RWPE2 (cell line): ENCODE results near the gene PKIG.

Experiments
- ATAC-seq: fragments of 200-7000 bp; cut with Tn5 transposase; 3 replicates; pipeline ENCODE4 v1.9.1; 2021; ENCODE audit warnings: low read depth
- DNase-seq: peaks from one replicate; pipeline ENCODE4 v3.0.0-alpha.2; 2020; ENCODE audit warnings: low spot score
- H3K27ac ChIP-seq: fragments of 450-650 bp; 2 replicates; pipeline ENCODE4 v1.5.1; 2017; ENCODE audit warnings: mild to moderate bottlenecking; ENCODE audit not compliant: poor library complexity, severe bottlenecking
- H3K27me3 ChIP-seq: fragments of 250-450 bp; sonication (Bioruptor Pico); 2 replicates; pipeline ENCODE4 v1.5.1; 2021; ENCODE audit warnings: mild to moderate bottlenecking, moderate library complexity; ENCODE audit not compliant: insufficient read depth, poor library complexity, severe bottlenecking
- H3K36me3 ChIP-seq: fragments of 250-450 bp; sonication (Bioruptor Pico); 2 replicates; pipeline ENCODE4 v1.5.1; 2020; ENCODE audit warnings: low read depth, mild to moderate bottlenecking, moderate library complexity
- H3K4me1 ChIP-seq: fragments of 250-450 bp; sonication (Bioruptor Pico); 2 replicates; pipeline ENCODE4 v1.5.1; 2021; ENCODE audit warnings: mild to moderate bottlenecking, moderate library complexity; ENCODE audit not compliant: insufficient read depth, poor library complexity, severe bottlenecking
- H3K4me3 ChIP-seq: fragments of 250-450 bp; sonication (Bioruptor Pico); 2 replicates; pipeline ENCODE4 v1.5.1; 2021; ENCODE audit warnings: mild to moderate bottlenecking, moderate library complexity; ENCODE audit not compliant: severe bottlenecking
- H3K9me3 ChIP-seq: fragments of 250-450 bp; sonication (Bioruptor Pico); 2 replicates; pipeline ENCODE4 v1.5.1; 2021; ENCODE audit warnings: mild to moderate bottlenecking, moderate library complexity; ENCODE audit not compliant: severe bottlenecking
- CTCF ChIP-seq: fragments of 450-650 bp; IDR thresholded peaks from one replicate; pipeline ENCODE4 v1.5.1; 2017; ENCODE audit warnings: mild to moderate bottlenecking, moderate library complexity; ENCODE audit not compliant: poor library complexity, severe bottlenecking

The PKIG gene

GRCh38 chr20:44583157-44583556 lies 778 bp downstream of the PKIG start:
- no peaks in the 10 kb centered on the region for H3K27me3 ChIP-seq
- ATAC-seq (no peak), DNase-seq (no peak)
- H3K27ac ChIP-seq, result no peak overlapping the region
- peaks cover 3% of the 10 kb centered on the region for H3K4me1 ChIP-seq
- H3K9me3 ChIP-seq, result no peaks in the 10 kb centered on the region
- H3K36me3 ChIP-seq, result no peaks in the 10 kb centered on the region
- TF ChIP-seq CTCF, result no peak
- no peak overlapping the region for H3K4me3 ChIP-seq

GRCh38 chr20:44584162-44584561 lies 1.8 kb downstream of the PKIG start:
- ATAC-seq (no peak), DNase-seq (no peak)
- Histone ChIP-seq H3K36me3 (no peaks in the 10 kb centered on the region), H3K27me3 (no peaks in the 10 kb centered on the region), H3K9me3 (no peaks in the 10 kb centered on the region), H3K27ac (no peak overlapping the region), H3K4me1 (peaks cover 3% of the 10 kb centered on the region), H3K4me3 (no peak overlapping the region)
- no peak for TF ChIP-seq CTCF

GRCh38 chr20:44585057-44585963 lies 2.9 kb downstream of the PKIG start:
- DNase-seq (no peak), ATAC-seq (no peak)
- H3K4me1 ChIP-seq, result peaks cover 3% of the 10 kb centered on the region
- no peak for TF ChIP-seq CTCF
- H3K9me3 ChIP-seq, result no peaks in the 10 kb centered on the region
- H3K27ac ChIP-seq, result no peak overlapping the region
- no peaks in the 10 kb centered on the region for H3K27me3 ChIP-seq
- no peaks in the 10 kb centered on the region for H3K36me3 ChIP-seq
- no peak overlapping the region for H3K4me3 ChIP-seq

- H3K36me3 ChIP-seq, result no peaks in the 10 kb centered on the region
- TF ChIP-seq CTCF, result no peak
- peaks cover 3% of the 10 kb centered on the region for H3K4me1 ChIP-seq
- no peaks in the 10 kb centered on the region for H3K27me3 ChIP-seq
- DNase-seq (no peak), ATAC-seq (no peak)
- no peak overlapping the region for H3K27ac ChIP-seq
- H3K9me3 ChIP-seq, result no peaks in the 10 kb centered on the region
- no peak overlapping the region for H3K4me3 ChIP-seq
These were observed 4.0 kb downstream of the PKIG start for GRCh38 chr20:44586289-44586911.
